Measurements from ENCODE around the gene ELOVL4.

DNA sequence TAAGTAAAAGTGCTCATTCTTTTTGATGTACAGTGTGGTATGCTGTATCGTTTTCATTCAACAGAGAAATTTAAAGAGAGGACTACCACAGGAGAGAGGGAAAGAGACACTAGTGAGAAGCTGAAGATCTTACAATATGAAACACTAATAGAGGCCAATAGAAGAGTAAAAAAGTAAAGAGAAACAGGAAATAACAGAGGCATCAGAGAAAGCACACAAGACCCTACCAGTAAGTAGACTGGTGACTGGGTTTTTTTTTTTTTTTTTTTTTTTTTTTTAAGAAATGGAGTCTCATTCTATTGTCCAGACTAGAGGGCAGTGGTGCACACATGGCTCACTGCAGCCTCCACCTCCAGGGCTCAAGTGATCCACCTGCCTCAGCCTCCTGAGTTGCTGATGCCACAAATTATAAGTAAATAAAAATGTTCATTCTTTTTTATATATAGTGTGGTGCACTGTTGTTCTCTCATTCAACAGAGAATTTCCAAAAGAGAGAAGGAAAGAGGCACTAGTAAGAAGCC, 18.8 kb downstream of the ELOVL4 start:
- TF ChIP-seq, protein P1, sequence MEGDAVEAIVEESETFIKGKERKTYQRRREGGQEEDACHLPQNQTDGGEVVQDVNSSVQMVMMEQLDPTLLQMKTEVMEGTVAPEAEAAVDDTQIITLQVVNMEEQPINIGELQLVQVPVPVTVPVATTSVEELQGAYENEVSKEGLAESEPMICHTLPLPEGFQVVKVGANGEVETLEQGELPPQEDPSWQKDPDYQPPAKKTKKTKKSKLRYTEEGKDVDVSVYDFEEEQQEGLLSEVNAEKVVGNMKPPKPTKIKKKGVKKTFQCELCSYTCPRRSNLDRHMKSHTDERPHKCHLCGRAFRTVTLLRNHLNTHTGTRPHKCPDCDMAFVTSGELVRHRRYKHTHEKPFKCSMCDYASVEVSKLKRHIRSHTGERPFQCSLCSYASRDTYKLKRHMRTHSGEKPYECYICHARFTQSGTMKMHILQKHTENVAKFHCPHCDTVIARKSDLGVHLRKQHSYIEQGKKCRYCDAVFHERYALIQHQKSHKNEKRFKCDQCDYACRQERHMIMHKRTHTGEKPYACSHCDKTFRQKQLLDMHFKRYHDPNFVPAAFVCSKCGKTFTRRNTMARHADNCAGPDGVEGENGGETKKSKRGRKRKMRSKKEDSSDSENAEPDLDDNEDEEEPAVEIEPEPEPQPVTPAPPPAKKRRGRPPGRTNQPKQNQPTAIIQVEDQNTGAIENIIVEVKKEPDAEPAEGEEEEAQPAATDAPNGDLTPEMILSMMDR (optimal IDR thresholded peaks at IDR 0.05 in 1 of 3, IDR thresholded peaks at IDR 0.05 in 1 of 3, conservative IDR thresholded peaks at IDR 0.05 in 1 of 3; ENCODE audit: extremely low read depth in 1 of 3, insufficient read depth in 2 of 3, low read length in 3 of 3), result no peak
- no peak for TF ChIP-seq EZH2 (IDR thresholded peaks at IDR 0.05; ENCODE audit: low read length)
